Measurements from ENCODE around the gene DNAJC15.
"Not testable (repeated sequence)": the region's sequence is repeated elsewhere in the genome, so short reads cannot be mapped to it uniquely, and the experiment has no call there.

DNAJC15 gene

GRCh38 chr13:43061496-43062280 is 38.3 kb downstream of the DNAJC15 start:
- Histone ChIP-seq H3K36me3 (ENCODE audit: control insufficient read depth, insufficient read depth, low read length) (no peaks in the 10 kb centered on the region; the same call in 1 of the 2 replicates), H3K4me3 (replicated peaks; ENCODE audit: low read depth, low read length) (no peak overlapping the region), H3K27me3 (replicated peaks; ENCODE audit: control insufficient read depth, insufficient read depth, low read length) (no peaks in the 10 kb centered on the region)
- no peak for TF ChIP-seq CTCF (IDR thresholded peaks at IDR 0.05; ENCODE audit: insufficient read depth, low read length, poor library complexity, severe bottlenecking)
- no peak for DNase-seq (ENCODE audit: extremely low read depth, insufficient read length)

GRCh38 chr13:43071824-43072223 is 48.4 kb downstream of the DNAJC15 start:
- no peak for DNase-seq (ENCODE audit: extremely low read depth, insufficient read length)
- Histone ChIP-seq H3K27me3 (replicated peaks; ENCODE audit: control insufficient read depth, insufficient read depth, low read length) (no peaks in the 10 kb centered on the region), H3K36me3 (ENCODE audit: control insufficient read depth, insufficient read depth, low read length) (no peaks in the 10 kb centered on the region), H3K4me3 (replicated peaks; ENCODE audit: low read depth, low read length) (no peak overlapping the region)
- TF ChIP-seq CTCF (IDR thresholded peaks at IDR 0.05; ENCODE audit: insufficient read depth, low read length, poor library complexity, severe bottlenecking) = no peak

DNA sequence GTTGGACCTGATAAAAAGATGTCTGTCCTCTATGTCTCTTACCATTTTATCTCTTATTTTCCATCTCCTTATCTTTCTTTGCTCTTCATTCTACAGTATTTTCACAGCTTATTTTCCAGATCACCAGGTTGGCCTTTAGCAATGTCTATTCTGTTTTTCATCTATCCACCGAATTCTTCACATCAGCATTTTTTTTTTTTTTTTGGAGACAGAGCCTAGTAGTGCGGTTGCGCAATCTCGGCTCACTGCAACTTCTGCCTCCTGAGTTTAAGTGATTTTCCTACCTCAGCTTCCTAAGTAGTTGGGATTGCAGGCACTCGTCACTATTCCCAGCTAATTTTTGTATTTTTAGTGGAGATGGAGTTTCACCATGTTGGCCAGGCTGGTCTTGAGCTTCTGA is 49.0 kb downstream of the DNAJC15 start:
- no peak for DNase-seq (ENCODE audit: extremely low read depth, insufficient read length)
- H3K27me3 ChIP-seq (replicated peaks; ENCODE audit: control insufficient read depth, insufficient read depth, low read length) = no peaks in the 10 kb centered on the region
- H3K4me3 ChIP-seq (replicated peaks; ENCODE audit: low read depth, low read length) = no peak overlapping the region
- H3K36me3 ChIP-seq (ENCODE audit: control insufficient read depth, insufficient read depth, low read length) = no peaks in the 10 kb centered on the region
- TF ChIP-seq CTCF (IDR thresholded peaks at IDR 0.05; ENCODE audit: insufficient read depth, low read length, poor library complexity, severe bottlenecking) = no peak

- Histone ChIP-seq H3K4me3 (replicated peaks; ENCODE audit: low read depth, low read length) (peak overlapping the region; percentile 32), H3K27me3 (replicated peaks; ENCODE audit: control insufficient read depth, insufficient read depth, low read length) (no peaks in the 10 kb centered on the region), H3K36me3 (ENCODE audit: control insufficient read depth, insufficient read depth, low read length) (no peaks in the 10 kb centered on the region)
- no peak for TF ChIP-seq CTCF (IDR thresholded peaks at IDR 0.05; ENCODE audit: insufficient read depth, low read length, poor library complexity, severe bottlenecking)
- DNase-seq (ENCODE audit: extremely low read depth, insufficient read length) = peak; percentile 36
Observed at GRCh38 chr13:43074824-43075510, 51.6 kb downstream of the DNAJC15 start.

- DNase-seq (ENCODE audit: extremely low read depth, insufficient read length) = peak; percentile 41
- not testable (repeated sequence) for H3K27me3 ChIP-seq (replicated peaks; ENCODE audit: control insufficient read depth, insufficient read depth, low read length); H3K4me3 ChIP-seq (replicated peaks; ENCODE audit: low read depth, low read length)
Observed at GRCh38 chr13:43075511-43075902, 52.1 kb downstream of the DNAJC15 start.

GRCh38 chr13:43077046-43077445 is 53.7 kb downstream of the DNAJC15 start:
- no peak for DNase-seq (ENCODE audit: extremely low read depth, insufficient read length)
- no peak for TF ChIP-seq CTCF (IDR thresholded peaks at IDR 0.05; ENCODE audit: insufficient read depth, low read length, poor library complexity, severe bottlenecking)
- no peaks in the 10 kb centered on the region for H3K36me3 ChIP-seq (ENCODE audit: control insufficient read depth, insufficient read depth, low read length)
- no peak overlapping the region for H3K4me3 ChIP-seq (replicated peaks; ENCODE audit: low read depth, low read length)
- no peaks in the 10 kb centered on the region for H3K27me3 ChIP-seq (replicated peaks; ENCODE audit: control insufficient read depth, insufficient read depth, low read length)

More at GRCh38 chr13:43075511-43075902, 52.1 kb downstream of the DNAJC15 start:
- not testable (repeated sequence) for H3K36me3 ChIP-seq (ENCODE audit: control insufficient read depth, insufficient read depth, low read length)
